Measurements from ENCODE around the gene TRPT1. TPM values are rescaled to one million over a fixed set of nuclear protein-coding genes. Genes with fewer than 3 reads are reported as not detected.

TRPT1 gene
- total RNA-seq, 1 donor from 2014 or later = 29.4 TPM

- H3K4me3 Mint-ChIP-seq (ENCODE audit: unreplicated experiment) = peak overlapping the region; percentile 62
- Histone ChIP-seq H3K27ac (ENCODE audit: low read depth, low read length) (peak overlapping the region; percentile 63), H4K20me1 (ENCODE audit: insufficient read depth, low read length) (no peaks in the 10 kb centered on the region), H3K4me3 (ENCODE audit: insufficient read depth, low read depth, low read length) (peak overlapping the region; percentile 36), H3K9ac (ENCODE audit: low read length) (peak overlapping the region; percentile 57), H3K79me2 (ENCODE audit: insufficient read depth, low read length) (peaks cover 27% of the 10 kb centered on the region), H3K9me3 (ENCODE audit: insufficient read depth, low read depth, low read length) (no peaks in the 10 kb centered on the region), H3K4me1 (ENCODE audit: insufficient read depth, low read length) (peaks cover 22% of the 10 kb centered on the region), H3K4me2 (ENCODE audit: low read length) (peak overlapping the region; percentile 77), H3K36me3 (ENCODE audit: insufficient read depth, low read length) (no peaks in the 10 kb centered on the region), H2AFZ (ENCODE audit: low read depth, low read length) (peak overlapping the region; percentile 49), H3K27me3 (ENCODE audit: insufficient read depth, low read length) (no peaks in the 10 kb centered on the region)
- H3K4me1 Mint-ChIP-seq (ENCODE audit: low read depth, unreplicated experiment) = peaks cover 14% of the 10 kb centered on the region
- H3K27me3 Mint-ChIP-seq (ENCODE audit: low read depth, unreplicated experiment) = no peaks in the 10 kb centered on the region
- FAIRE-seq (peak; percentile 23), DNase-seq (ENCODE audit: low read depth) (peak; percentile 87)
- peaks cover 2% of the 10 kb centered on the region for H3K9me3 Mint-ChIP-seq (ENCODE audit: unreplicated experiment)
- peak overlapping the region; percentile 77 for H3K27ac Mint-ChIP-seq (ENCODE audit: unreplicated experiment)
- peaks cover 8% of the 10 kb centered on the region for H3K36me3 Mint-ChIP-seq (ENCODE audit: low read depth, unreplicated experiment)
- TF ChIP-seq EZH2 (IDR thresholded peaks at IDR 0.05; ENCODE audit: insufficient read depth, low read length) (no peak), CTCF (IDR thresholded peaks at IDR 0.05; ENCODE audit: insufficient read depth, low read depth, low read length) (no peak)
These were observed 44.2 kb downstream of the TRPT1 start for GRCh38 chr11:64181506-64182411.

DNA sequence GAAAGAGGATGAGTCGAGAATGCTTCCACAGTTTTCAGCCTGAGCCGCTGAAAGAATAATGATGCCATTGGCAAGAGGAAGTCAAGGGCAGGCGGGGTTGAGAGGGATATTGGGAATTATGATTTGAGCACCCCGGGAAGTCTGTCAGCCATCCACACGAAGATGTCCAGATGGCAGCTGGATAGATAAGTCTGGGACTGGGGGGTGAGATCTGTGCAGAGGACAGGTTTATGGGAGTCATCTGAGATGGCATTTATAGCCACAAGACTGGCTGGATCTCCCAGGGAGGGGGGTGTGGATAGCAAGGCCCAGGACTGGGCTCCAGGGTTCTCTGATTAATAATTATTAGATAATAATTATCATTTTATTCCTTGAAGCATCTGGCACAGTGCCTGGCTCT lies 45.1 kb downstream of the TRPT1 start:
- H3K27ac ChIP-seq (ENCODE audit: low read depth, low read length) = no peak overlapping the region
- Mint-ChIP-seq H3K27ac (ENCODE audit: unreplicated experiment) (peak overlapping the region; percentile 12), H3K9me3 (ENCODE audit: unreplicated experiment) (peaks cover 2% of the 10 kb centered on the region), H3K4me3 (ENCODE audit: unreplicated experiment) (no peak overlapping the region), H3K36me3 (ENCODE audit: low read depth, unreplicated experiment) (peaks cover 8% of the 10 kb centered on the region), H3K27me3 (ENCODE audit: low read depth, unreplicated experiment) (no peaks in the 10 kb centered on the region), H3K4me1 (ENCODE audit: low read depth, unreplicated experiment) (peaks cover 14% of the 10 kb centered on the region)
- H3K9me3 ChIP-seq (ENCODE audit: insufficient read depth, low read depth, low read length) = no peaks in the 10 kb centered on the region
- no peaks in the 10 kb centered on the region for H3K27me3 ChIP-seq (ENCODE audit: insufficient read depth, low read length)
- no peaks in the 10 kb centered on the region for H3K36me3 ChIP-seq (ENCODE audit: insufficient read depth, low read length)
- peaks cover 27% of the 10 kb centered on the region for H3K79me2 ChIP-seq (ENCODE audit: insufficient read depth, low read length)
- peak overlapping the region; percentile 77 for H3K4me2 ChIP-seq (ENCODE audit: low read length)
- TF ChIP-seq EZH2 (IDR thresholded peaks at IDR 0.05; ENCODE audit: insufficient read depth, low read length) = no peak
- no peak for TF ChIP-seq CTCF (IDR thresholded peaks at IDR 0.05; ENCODE audit: insufficient read depth, low read depth, low read length)
- no peaks in the 10 kb centered on the region for H4K20me1 ChIP-seq (ENCODE audit: insufficient read depth, low read length)
- FAIRE-seq (no peak), DNase-seq (ENCODE audit: low read depth) (no peak)
- no peak overlapping the region for H3K4me3 ChIP-seq (ENCODE audit: insufficient read depth, low read depth, low read length)
- H2AFZ ChIP-seq (ENCODE audit: low read depth, low read length) = no peak overlapping the region
- H3K9ac ChIP-seq (ENCODE audit: low read length) = peak overlapping the region; percentile 49
- H3K4me1 ChIP-seq (ENCODE audit: insufficient read depth, low read length) = peaks cover 22% of the 10 kb centered on the region
